C4-2B (cell line): Measurements from ENCODE around the gene ENGASE.
A peak's percentile ranks its signal among the peaks of the same experiment; 100 is the strongest.

Experiments
- H3K27ac ChIP-seq: fragments of 450-650 bp; 2 replicates; pipeline ENCODE4 v1.5.1; 2017
- ZFX ChIP-seq: fragments of 450-650 bp; IDR thresholded peaks from 2 replicates; pipeline ENCODE4 v1.6.1; 2017
- TF ChIP-seq, protein P1 (sequence below): fragments of 450-650 bp; conservative IDR thresholded peaks from 2 replicates; pipeline ENCODE4 v1.5.1; 2017; ENCODE audit warnings: mild to moderate bottlenecking

Gene ENGASE

DNA sequence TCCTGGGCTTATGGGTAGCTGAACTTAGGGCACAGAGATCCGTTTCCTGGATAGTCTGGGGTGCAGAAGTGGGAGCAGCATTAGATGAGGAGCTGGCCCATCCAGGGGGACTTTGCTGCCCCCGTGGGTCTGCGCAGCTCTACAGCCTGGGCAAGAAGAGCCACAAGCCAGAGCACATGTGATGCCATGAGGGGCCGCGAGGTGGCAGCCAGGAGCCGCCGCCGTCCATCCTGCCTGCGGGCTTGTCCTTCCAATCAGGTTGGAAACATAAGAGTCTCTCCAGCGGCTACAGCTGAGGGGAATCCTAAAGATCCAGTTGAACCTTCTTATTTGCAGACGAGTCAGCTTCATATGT lies 28.8 kb upstream of the ENGASE start:
- no peak for TF ChIP-seq ZFX
- TF ChIP-seq, protein P1, sequence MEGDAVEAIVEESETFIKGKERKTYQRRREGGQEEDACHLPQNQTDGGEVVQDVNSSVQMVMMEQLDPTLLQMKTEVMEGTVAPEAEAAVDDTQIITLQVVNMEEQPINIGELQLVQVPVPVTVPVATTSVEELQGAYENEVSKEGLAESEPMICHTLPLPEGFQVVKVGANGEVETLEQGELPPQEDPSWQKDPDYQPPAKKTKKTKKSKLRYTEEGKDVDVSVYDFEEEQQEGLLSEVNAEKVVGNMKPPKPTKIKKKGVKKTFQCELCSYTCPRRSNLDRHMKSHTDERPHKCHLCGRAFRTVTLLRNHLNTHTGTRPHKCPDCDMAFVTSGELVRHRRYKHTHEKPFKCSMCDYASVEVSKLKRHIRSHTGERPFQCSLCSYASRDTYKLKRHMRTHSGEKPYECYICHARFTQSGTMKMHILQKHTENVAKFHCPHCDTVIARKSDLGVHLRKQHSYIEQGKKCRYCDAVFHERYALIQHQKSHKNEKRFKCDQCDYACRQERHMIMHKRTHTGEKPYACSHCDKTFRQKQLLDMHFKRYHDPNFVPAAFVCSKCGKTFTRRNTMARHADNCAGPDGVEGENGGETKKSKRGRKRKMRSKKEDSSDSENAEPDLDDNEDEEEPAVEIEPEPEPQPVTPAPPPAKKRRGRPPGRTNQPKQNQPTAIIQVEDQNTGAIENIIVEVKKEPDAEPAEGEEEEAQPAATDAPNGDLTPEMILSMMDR: peak; percentile 98
- H3K27ac ChIP-seq: no peak overlapping the region

DNA sequence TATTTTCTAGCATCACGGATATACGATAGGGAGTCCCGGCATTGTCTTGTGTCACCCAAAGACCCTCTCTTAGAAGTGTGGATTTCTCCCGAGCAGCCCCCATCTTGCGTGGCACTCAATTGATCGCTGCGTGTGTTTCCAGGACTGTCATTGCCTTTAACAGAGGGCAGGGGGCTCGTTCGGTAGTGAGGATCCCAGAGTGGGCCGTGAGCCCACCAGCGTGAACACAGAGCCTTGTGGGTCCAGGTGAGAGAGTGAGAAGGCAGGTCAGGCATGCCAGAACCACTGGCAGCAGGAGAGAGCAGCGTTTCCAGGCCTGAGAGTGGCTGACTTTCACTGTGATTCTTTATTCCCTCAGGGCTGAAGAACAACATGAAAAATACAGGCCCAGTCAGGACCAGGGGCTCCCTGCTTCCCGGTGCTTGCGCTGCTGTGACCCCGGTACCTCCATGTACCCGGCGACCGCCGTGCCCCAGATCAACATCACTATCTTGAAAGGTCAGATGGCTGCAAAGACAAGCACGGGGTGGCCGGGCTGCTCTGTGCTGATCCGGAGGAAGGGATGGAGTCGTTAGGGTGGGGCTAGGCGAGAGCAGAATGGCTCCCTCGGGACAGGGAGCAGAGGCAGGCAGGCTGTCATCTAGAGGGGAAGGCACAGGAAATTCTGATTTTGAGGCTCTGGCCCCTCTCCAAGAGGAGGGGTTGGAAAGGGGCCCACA lies 28.3 kb upstream of the ENGASE start:
- H3K27ac ChIP-seq: no peak overlapping the region

DNA sequence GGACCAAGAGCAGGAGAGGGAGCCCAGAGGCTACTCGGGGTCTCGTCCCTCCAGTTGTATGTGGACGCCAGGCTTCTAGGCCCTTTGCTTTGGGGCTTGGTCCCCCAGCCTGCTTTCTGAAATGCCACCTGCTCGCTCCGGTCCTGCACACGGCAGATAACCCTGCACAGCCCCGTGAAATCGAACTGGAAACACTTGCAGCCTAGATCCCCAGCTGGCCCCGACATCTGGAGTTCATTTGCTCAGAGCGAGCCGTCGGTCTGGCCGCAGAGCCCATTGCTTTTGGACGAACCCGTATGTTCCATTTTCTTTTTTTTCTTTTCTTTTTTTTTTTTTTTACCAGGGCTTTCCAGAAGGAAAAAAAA lies 27.7 kb upstream of the ENGASE start:
- no peak for TF ChIP-seq ZFX
- TF ChIP-seq, protein P1: no peak
- H3K27ac ChIP-seq: no peak overlapping the region

More for the DNA sequence above, 28.3 kb upstream of the ENGASE start:
- TF ChIP-seq, protein P1: no peak; the same call in 1 of the 2 replicates
- no peak for TF ChIP-seq ZFX

DNA sequence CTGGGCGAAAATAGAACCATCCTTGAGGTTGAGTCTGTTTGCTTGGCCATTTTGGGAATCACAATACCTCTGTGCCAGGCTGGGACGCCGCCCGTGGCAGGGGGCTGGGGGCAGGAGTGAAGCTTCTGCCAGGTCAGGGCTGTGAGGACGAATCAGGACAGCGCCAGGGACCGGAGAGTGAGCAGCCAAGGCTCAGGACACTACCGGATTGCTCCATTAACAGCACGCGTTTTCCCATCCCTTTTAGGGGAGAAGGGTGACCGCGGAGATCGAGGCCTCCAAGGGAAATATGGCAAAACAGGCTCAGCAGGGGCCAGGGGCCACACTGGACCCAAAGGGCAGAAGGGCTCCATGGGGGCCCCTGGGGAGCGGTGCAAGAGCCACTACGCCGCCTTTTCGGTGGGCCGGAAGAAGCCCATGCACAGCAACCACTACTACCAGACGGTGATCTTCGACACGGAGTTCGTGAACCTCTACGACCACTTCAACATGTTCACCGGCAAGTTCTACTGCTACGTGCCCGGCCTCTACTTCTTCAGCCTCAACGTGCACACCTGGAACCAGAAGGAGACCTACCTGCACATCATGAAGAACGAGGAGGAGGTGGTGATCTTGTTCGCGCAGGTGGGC lies 27.2 kb upstream of the ENGASE start:
- no peak overlapping the region for H3K27ac ChIP-seq
- TF ChIP-seq, protein P1: no peak
- TF ChIP-seq ZFX: no peak

DNA sequence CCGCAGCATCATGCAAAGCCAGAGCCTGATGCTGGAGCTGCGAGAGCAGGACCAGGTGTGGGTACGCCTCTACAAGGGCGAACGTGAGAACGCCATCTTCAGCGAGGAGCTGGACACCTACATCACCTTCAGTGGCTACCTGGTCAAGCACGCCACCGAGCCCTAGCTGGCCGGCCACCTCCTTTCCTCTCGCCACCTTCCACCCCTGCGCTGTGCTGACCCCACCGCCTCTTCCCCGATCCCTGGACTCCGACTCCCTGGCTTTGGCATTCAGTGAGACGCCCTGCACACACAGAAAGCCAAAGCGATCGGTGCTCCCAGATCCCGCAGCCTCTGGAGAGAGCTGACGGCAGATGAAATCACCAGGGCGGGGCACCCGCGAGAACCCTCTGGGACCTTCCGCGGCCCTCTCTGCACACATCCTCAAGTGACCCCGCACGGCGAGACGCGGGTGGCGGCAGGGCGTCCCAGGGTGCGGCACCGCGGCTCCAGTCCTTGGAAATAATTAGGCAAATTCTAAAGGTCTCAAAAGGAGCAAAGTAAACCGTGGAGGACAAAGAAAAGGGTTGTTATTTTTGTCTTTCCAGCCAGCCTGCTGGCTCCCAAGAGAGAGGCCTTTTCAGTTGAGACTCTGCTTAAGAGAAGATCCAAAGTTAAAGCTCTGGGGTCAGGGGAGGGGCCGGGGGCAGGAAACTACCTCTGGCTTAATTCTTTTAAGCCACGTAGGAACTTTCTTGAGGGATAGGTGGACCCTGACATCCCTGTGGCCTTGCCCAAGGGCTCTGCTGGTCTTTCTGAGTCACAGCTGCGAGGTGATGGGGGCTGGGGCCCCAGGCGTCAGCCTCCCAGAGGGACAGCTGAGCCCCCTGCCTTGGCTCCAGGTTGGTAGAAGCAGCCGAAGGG lies 26.4 kb upstream of the ENGASE start:
- H3K27ac ChIP-seq: no peak overlapping the region
- TF ChIP-seq, protein P1: no peak
- no peak for TF ChIP-seq ZFX

DNA sequence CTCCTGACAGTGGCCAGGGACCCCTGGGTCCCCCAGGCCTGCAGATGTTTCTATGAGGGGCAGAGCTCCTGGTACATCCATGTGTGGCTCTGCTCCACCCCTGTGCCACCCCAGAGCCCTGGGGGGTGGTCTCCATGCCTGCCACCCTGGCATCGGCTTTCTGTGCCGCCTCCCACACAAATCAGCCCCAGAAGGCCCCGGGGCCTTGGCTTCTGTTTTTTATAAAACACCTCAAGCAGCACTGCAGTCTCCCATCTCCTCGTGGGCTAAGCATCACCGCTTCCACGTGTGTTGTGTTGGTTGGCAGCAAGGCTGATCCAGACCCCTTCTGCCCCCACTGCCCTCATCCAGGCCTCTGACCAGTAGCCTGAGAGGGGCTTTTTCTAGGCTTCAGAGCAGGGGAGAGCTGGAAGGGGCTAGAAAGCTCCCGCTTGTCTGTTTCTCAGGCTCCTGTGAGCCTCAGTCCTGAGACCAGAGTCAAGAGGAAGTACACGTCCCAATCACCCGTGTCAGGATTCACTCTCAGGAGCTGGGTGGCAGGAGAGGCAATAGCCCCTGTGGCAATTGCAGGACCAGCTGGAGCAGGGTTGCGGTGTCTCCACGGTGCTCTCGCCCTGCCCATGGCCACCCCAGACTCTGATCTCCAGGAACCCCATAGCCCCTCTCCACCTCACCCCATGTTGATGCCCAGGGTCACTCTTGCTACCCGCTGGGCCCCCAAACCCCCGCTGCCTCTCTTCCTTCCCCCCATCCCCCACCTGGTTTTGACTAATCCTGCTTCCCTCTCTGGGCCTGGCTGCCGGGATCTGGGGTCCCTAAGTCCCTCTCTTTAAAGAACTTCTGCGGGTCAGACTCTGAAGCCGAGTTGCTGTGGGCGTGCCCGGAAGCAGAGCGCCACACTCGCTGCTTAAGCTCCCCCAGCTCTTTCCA lies 25.5 kb upstream of the ENGASE start:
- TF ChIP-seq, protein P1: no peak
- TF ChIP-seq ZFX: no peak

More for the DNA sequence above, 25.5 kb upstream of the ENGASE start:
- no peak overlapping the region for H3K27ac ChIP-seq
